HG02885 (cell line): ENCODE measurements around the gene TKTL1.
"Not testable (repeated sequence)": the region's sequence is repeated elsewhere in the genome, so short reads cannot be mapped to it uniquely, and the experiment has no call there.

ENCODE experiments used
- ATAC-seq: cut with Tn5 transposase; IDR thresholded peaks from one replicate; pipeline ENCODE4 v1.9.1; 2021; ENCODE audit warnings: mild to moderate bottlenecking; ENCODE audit not compliant: unreplicated experiment, poor library complexity

Gene TKTL1

GRCh38 chrX:154341399-154342298 is 46.1 kb downstream of the TKTL1 start:
- peak; percentile 74 for ATAC-seq

- ATAC-seq, result not testable (repeated sequence)
Observed at GRCh38 chrX:154343063-154343462, 47.5 kb downstream of the TKTL1 start.

GRCh38 chrX:154343620-154344019 is 48.0 kb downstream of the TKTL1 start:
- not testable (repeated sequence) for ATAC-seq

- ATAC-seq, result no peak
Observed at GRCh38 chrX:154348114-154348531, 52.5 kb downstream of the TKTL1 start.

GRCh38 chrX:154348646-154349358 is 53.2 kb downstream of the TKTL1 start:
- no peak for ATAC-seq

- no peak for ATAC-seq
Observed at GRCh38 chrX:154349359-154349935, 53.9 kb downstream of the TKTL1 start.

- ATAC-seq, result no peak
Observed at GRCh38 chrX:154349979-154350378, 54.4 kb downstream of the TKTL1 start.

- no peak for ATAC-seq
Observed at GRCh38 chrX:154350429-154351182, 55.0 kb downstream of the TKTL1 start.

GRCh38 chrX:154351183-154352011 is 55.8 kb downstream of the TKTL1 start:
- ATAC-seq, result no peak

GRCh38 chrX:154352012-154352401 is 56.4 kb downstream of the TKTL1 start:
- no peak for ATAC-seq

GRCh38 chrX:154352466-154352865 is 56.9 kb downstream of the TKTL1 start:
- no peak for ATAC-seq

- no peak for ATAC-seq
Observed at GRCh38 chrX:154353172-154353843, 57.7 kb downstream of the TKTL1 start.

- ATAC-seq, result no peak
Observed at GRCh38 chrX:154354013-154354412, 58.4 kb downstream of the TKTL1 start.

- ATAC-seq, result no peak
Observed at GRCh38 chrX:154354516-154354915, 58.9 kb downstream of the TKTL1 start.

GRCh38 chrX:154355094-154355775 is 59.6 kb downstream of the TKTL1 start:
- no peak for ATAC-seq

- no peak for ATAC-seq
Observed at GRCh38 chrX:154355776-154356140, 60.2 kb downstream of the TKTL1 start.

GRCh38 chrX:154356596-154356995 is 61.0 kb downstream of the TKTL1 start:
- no peak for ATAC-seq

GRCh38 chrX:154357205-154357604 is 61.6 kb downstream of the TKTL1 start:
- ATAC-seq, result no peak

- ATAC-seq, result no peak
Observed at GRCh38 chrX:154358011-154358410, 62.4 kb downstream of the TKTL1 start.
